Measurements from ENCODE around the gene TENT5C.

DNA sequence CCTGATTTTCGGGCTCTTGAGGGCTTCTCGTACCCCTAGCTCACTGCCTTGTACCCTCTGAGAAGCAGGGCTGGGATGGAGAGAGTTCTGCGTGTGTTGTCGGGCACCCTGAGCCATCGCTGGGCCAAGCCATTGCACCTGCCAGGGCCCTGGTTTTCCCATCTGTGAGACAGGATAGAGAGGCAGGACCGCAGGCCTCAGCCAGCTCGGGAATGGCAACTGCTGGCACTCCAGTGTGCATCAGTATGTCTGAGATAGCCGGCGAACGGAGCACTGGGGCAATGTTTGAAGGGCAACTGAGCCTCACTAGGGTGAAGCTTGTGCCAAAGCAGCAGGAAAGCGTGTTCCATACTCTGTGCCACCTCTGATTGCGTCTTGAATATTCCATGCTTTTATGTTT, 66.9 kb downstream of the TENT5C start:
- TF ChIP-seq, protein P1, sequence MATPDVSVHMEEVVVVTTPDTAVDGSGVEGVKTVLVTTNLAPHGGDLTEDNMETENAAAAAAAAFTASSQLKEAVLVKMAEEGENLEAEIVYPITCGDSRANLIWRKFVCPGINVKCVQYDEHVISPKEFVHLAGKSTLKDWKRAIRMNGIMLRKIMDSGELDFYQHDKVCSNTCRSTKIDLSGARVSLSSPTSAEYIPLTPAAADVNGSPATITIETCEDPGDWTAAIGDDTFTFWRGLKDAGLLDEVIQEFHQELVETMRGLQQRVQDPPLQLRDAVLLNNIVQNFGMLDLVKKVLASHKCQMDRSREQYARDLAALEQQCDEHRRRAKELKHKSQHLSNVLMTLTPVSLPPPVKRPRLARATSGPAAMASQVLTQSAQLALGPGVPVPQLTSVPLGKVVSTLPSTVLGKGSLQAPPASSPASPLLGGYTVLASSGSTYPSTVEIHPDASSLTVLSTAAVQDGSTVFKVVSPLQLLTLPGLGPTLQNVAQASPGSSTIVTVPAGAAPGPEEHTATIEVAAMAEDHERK (CRISPR knock-in tag; IDR thresholded peaks at IDR 0.05; ENCODE audit: low read depth) = no peak
- no peak for TF ChIP-seq NPAS2 (CRISPR knock-in tag; IDR thresholded peaks at IDR 0.05; ENCODE audit: borderline replicate concordance)
- TF ChIP-seq, protein P2, sequence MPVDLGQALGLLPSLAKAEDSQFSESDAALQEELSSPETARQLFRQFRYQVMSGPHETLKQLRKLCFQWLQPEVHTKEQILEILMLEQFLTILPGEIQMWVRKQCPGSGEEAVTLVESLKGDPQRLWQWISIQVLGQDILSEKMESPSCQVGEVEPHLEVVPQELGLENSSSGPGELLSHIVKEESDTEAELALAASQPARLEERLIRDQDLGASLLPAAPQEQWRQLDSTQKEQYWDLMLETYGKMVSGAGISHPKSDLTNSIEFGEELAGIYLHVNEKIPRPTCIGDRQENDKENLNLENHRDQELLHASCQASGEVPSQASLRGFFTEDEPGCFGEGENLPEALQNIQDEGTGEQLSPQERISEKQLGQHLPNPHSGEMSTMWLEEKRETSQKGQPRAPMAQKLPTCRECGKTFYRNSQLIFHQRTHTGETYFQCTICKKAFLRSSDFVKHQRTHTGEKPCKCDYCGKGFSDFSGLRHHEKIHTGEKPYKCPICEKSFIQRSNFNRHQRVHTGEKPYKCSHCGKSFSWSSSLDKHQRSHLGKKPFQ (CRISPR knock-in tag; IDR thresholded peaks at IDR 0.05; ENCODE audit: insufficient replicate concordance) = no peak
- no peak for TF ChIP-seq ZNF619 (CRISPR knock-in tag; IDR thresholded peaks at IDR 0.05)
- no peak for TF ChIP-seq HOXA3 (CRISPR knock-in tag; IDR thresholded peaks at IDR 0.05)
- no peak for TF ChIP-seq ZFP36 (IDR thresholded peaks at IDR 0.05; ENCODE audit: borderline replicate concordance, low read depth, low read length, partially characterized antibody)
- no peak for TF ChIP-seq HNRNPH1 (optimal IDR thresholded peaks at IDR 0.05; ENCODE audit: low read depth, low read length)
- no peak for TF ChIP-seq ETV6 (CRISPR knock-in tag; conservative IDR thresholded peaks at IDR 0.05)
- TF ChIP-seq POLR2A (IDR thresholded peaks at IDR 0.05; ENCODE audit: insufficient read depth in 1 of 2, low read depth in 2 of 2, low read length in 2 of 2) = no peak
- no peak for TF ChIP-seq SP1 (IDR thresholded peaks at IDR 0.05)
- TF ChIP-seq SP1 (CRISPR knock-in tag; IDR thresholded peaks at IDR 0.05) = no peak
- TF ChIP-seq ELF1 (CRISPR knock-in tag; IDR thresholded peaks at IDR 0.05) = no peak
- TF ChIP-seq SP140L (CRISPR knock-in tag; IDR thresholded peaks at IDR 0.05; ENCODE audit: borderline replicate concordance) = no peak
- TF ChIP-seq, protein P3, sequence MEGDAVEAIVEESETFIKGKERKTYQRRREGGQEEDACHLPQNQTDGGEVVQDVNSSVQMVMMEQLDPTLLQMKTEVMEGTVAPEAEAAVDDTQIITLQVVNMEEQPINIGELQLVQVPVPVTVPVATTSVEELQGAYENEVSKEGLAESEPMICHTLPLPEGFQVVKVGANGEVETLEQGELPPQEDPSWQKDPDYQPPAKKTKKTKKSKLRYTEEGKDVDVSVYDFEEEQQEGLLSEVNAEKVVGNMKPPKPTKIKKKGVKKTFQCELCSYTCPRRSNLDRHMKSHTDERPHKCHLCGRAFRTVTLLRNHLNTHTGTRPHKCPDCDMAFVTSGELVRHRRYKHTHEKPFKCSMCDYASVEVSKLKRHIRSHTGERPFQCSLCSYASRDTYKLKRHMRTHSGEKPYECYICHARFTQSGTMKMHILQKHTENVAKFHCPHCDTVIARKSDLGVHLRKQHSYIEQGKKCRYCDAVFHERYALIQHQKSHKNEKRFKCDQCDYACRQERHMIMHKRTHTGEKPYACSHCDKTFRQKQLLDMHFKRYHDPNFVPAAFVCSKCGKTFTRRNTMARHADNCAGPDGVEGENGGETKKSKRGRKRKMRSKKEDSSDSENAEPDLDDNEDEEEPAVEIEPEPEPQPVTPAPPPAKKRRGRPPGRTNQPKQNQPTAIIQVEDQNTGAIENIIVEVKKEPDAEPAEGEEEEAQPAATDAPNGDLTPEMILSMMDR (CRISPR knock-in tag; IDR thresholded peaks at IDR 0.05) = no peak

All from HepG2 (cell line).